ENCODE data around the gene ETFA. TPM values are rescaled to one million over a fixed set of nuclear protein-coding genes. Genes with fewer than 3 reads are reported as not detected.

The ETFA gene
- polyA plus RNA-seq, 3 donors = 62.1 to 178 (median 166) TPM

- no peak for TF ChIP-seq CTCF (IDR thresholded peaks at IDR 0.05)
- Mint-ChIP-seq H3K4me1 (peaks cover 76% of the 10 kb centered on the region), H3K4me3 (peak overlapping the region; percentile 86 to 99), H3K36me3 (peaks cover 18 to 41% of the 10 kb centered on the region in 2 donors), H3K27ac (peak overlapping the region in 3 of 7 donors; percentile 22 to 59 (median 31)), H3K27me3 (ENCODE audit: low read depth in 3 of 3) (peaks cover 83 to 98% (median 88%) of the 10 kb centered on the region in 3 donors), H3K9me3 (peaks cover 0 to 65% (median 56%) of the 10 kb centered on the region in 7 donors)
- Histone ChIP-seq H3K79me2 (ENCODE audit: insufficient read depth, low read length) (no peaks in the 10 kb centered on the region), H3K9me3 (replicated peaks in 1 of 2; ENCODE audit: control insufficient read depth in 1 of 2, insufficient read depth in 1 of 2, low read length in 2 of 2) (peaks cover 9 to 47% of the 10 kb centered on the region in 2 donors), H3K27ac (ENCODE audit: low read depth in 1 of 2, low read length in 2 of 2) (no peak overlapping the region), H3K4me1 (ENCODE audit: control insufficient read depth in 1 of 2, insufficient read depth in 2 of 2, low read length in 2 of 2) (peaks cover 80 to 87% of the 10 kb centered on the region in 2 donors), H3K9ac (ENCODE audit: insufficient read depth, low read length, poor library complexity, severe bottlenecking) (peak overlapping the region; percentile 10), H3K4me2 (replicated peaks; ENCODE audit: extremely low read depth, low read length, poor library complexity, severe bottlenecking) (peak overlapping the region; percentile 91), H3K27me3 (ENCODE audit: control insufficient read depth in 2 of 2, insufficient read depth in 2 of 2, low read length in 2 of 2) (peaks cover 63 to 86% of the 10 kb centered on the region in 2 donors), H2AFZ (ENCODE audit: insufficient read depth, low read depth, low read length, poor library complexity, severe bottlenecking) (peak overlapping the region; percentile 66), H4K20me1 (ENCODE audit: insufficient read depth, low read length) (peaks cover 39% of the 10 kb centered on the region), H3K4me3 (replicated peaks in 1 of 3; ENCODE audit: low read depth in 2 of 3, low read length in 3 of 3) (peak overlapping the region in 1 of 3 experiments; percentile 79), H3K36me3 (replicated peaks in 1 of 2; ENCODE audit: control insufficient read depth in 1 of 2, insufficient read depth in 2 of 2, low read length in 2 of 2) (no peaks in the 10 kb centered on the region)
- 10% methylated on average over 20 of the region's 26 CpGs for WGBS (ENCODE audit: insufficient coverage)
- DNase-seq = peak; percentile 70 to 82 (median 79)
- intact Hi-C loops (cut with micrococcal nuclease) = no loop called here
These were observed 27.4 kb upstream of the ETFA start for GRCh38 chr15:76338486-76339304.

- peak in 1 of 3 donors; percentile 16 for DNase-seq
- Histone ChIP-seq H3K4me2 (replicated peaks; ENCODE audit: extremely low read depth, low read length, poor library complexity, severe bottlenecking) (peak overlapping the region; percentile 91), H3K79me2 (ENCODE audit: insufficient read depth, low read length) (no peaks in the 10 kb centered on the region), H3K27ac (ENCODE audit: low read depth in 1 of 2, low read length in 2 of 2) (no peak overlapping the region), H3K4me3 (replicated peaks in 1 of 3; ENCODE audit: low read depth in 2 of 3, low read length in 3 of 3) (peak overlapping the region; percentile 19 to 79 (median 24)), H4K20me1 (ENCODE audit: insufficient read depth, low read length) (peaks cover 31% of the 10 kb centered on the region), H3K27me3 (ENCODE audit: control insufficient read depth in 2 of 2, insufficient read depth in 2 of 2, low read length in 2 of 2) (peaks cover 58 to 86% of the 10 kb centered on the region in 2 donors), H3K9ac (ENCODE audit: insufficient read depth, low read length, poor library complexity, severe bottlenecking) (peak overlapping the region; percentile 10), H3K4me1 (ENCODE audit: control insufficient read depth in 1 of 2, insufficient read depth in 2 of 2, low read length in 2 of 2) (peaks cover 77 to 81% of the 10 kb centered on the region in 2 donors), H3K36me3 (replicated peaks in 1 of 2; ENCODE audit: control insufficient read depth in 1 of 2, insufficient read depth in 2 of 2, low read length in 2 of 2) (no peaks in the 10 kb centered on the region), H3K9me3 (replicated peaks in 1 of 2; ENCODE audit: control insufficient read depth in 1 of 2, insufficient read depth in 1 of 2, low read length in 2 of 2) (peaks cover 9 to 40% of the 10 kb centered on the region in 2 donors), H2AFZ (ENCODE audit: insufficient read depth, low read depth, low read length, poor library complexity, severe bottlenecking) (peak overlapping the region; percentile 65)
- Mint-ChIP-seq H3K27me3 (ENCODE audit: low read depth in 3 of 3) (peaks cover 79 to 98% (median 88%) of the 10 kb centered on the region in 3 donors), H3K4me1 (peaks cover 70% of the 10 kb centered on the region), H3K27ac (no peak overlapping the region), H3K9me3 (peaks cover 0 to 60% (median 49%) of the 10 kb centered on the region in 7 donors), H3K4me3 (peak overlapping the region; percentile 83 to 99), H3K36me3 (peaks cover 13 to 39% of the 10 kb centered on the region in 2 donors)
- intact Hi-C loops (cut with micrococcal nuclease) = no loop called here
- WGBS (ENCODE audit: insufficient coverage) = 3% methylated on average over 86 of the region's 89 CpGs
- TF ChIP-seq CTCF (IDR thresholded peaks at IDR 0.05) = no peak
These were observed 26.6 kb upstream of the ETFA start for GRCh38 chr15:76337696-76338485.
